HG03378 (cell line): ENCODE data around the gene WFDC1.

Experiments
- ATAC-seq: cut with Tn5 transposase; IDR thresholded peaks from one replicate; pipeline ENCODE4 v1.9.1; 2021; ENCODE audit warnings: mild to moderate bottlenecking, moderate library complexity; ENCODE audit not compliant: unreplicated experiment

WFDC1 gene

GRCh38 chr16:84349862-84350684 is 55.4 kb downstream of the WFDC1 start:
- ATAC-seq, result no peak

GRCh38 chr16:84350685-84351400 is 56.2 kb downstream of the WFDC1 start:
- ATAC-seq, result no peak

GRCh38 chr16:84351630-84352029 is 57.0 kb downstream of the WFDC1 start:
- no peak for ATAC-seq

- ATAC-seq, result no peak
Observed at GRCh38 chr16:84354306-84354705, 59.6 kb downstream of the WFDC1 start.

- ATAC-seq, result no peak
Observed at GRCh38 chr16:84355149-84355548, 60.5 kb downstream of the WFDC1 start.

- no peak for ATAC-seq
Observed at GRCh38 chr16:84356176-84356575, 61.5 kb downstream of the WFDC1 start.

GRCh38 chr16:84356591-84357116 is 62.0 kb downstream of the WFDC1 start:
- no peak for ATAC-seq

GRCh38 chr16:84357191-84357651 is 62.5 kb downstream of the WFDC1 start:
- ATAC-seq, result no peak

GRCh38 chr16:84358601-84359295 is 64.1 kb downstream of the WFDC1 start:
- no peak for ATAC-seq

- no peak for ATAC-seq
Observed at GRCh38 chr16:84359326-84359725, 64.6 kb downstream of the WFDC1 start.

- no peak for ATAC-seq
Observed at GRCh38 chr16:84360170-84360569, 65.5 kb downstream of the WFDC1 start.

- no peak for ATAC-seq
Observed at GRCh38 chr16:84360748-84361147, 66.1 kb downstream of the WFDC1 start.

- ATAC-seq, result no peak
Observed at GRCh38 chr16:84361546-84361945, 66.9 kb downstream of the WFDC1 start.

GRCh38 chr16:84362471-84362941 is 67.8 kb downstream of the WFDC1 start:
- ATAC-seq, result no peak

GRCh38 chr16:84366208-84366607 is 71.5 kb downstream of the WFDC1 start:
- no peak for ATAC-seq

- no peak for ATAC-seq
Observed at GRCh38 chr16:84367297-84367680, 72.6 kb downstream of the WFDC1 start.

- ATAC-seq, result no peak
Observed at GRCh38 chr16:84367750-84368307, 73.2 kb downstream of the WFDC1 start.

GRCh38 chr16:84368308-84368996 is 73.8 kb downstream of the WFDC1 start, which contains the start of gene ATP2C2:
TSS of gene ATP2C2 (plus strand) at chr16:84368538. CDS start at chr16:84368616, 78 bp downstream.
- ATAC-seq, result no peak

- ATAC-seq, result no peak
Observed at GRCh38 chr16:84369105-84369504, 74.4 kb downstream of the WFDC1 start.

- no peak for ATAC-seq
Observed at GRCh38 chr16:84369938-84370627, 75.4 kb downstream of the WFDC1 start.
